Choroid plexus epithelial cell (primary cell): ENCODE measurements around the gene HDHD5.

ENCODE experiments used
- DNase-seq: peaks from one replicate; pipeline ENCODE4 v3.0.0-alpha.2; 2010; ENCODE audit warnings: low read depth
- H3K4me3 ChIP-seq: 2 replicates; pipeline ENCODE4 v1.5.1; 2011; ENCODE audit warnings: low read depth, mild to moderate bottlenecking, control low read depth, low read length, moderate library complexity
- TF ChIP-seq, protein P1 (sequence below): conservative IDR thresholded peaks from 2 replicates; pipeline ENCODE4 v1.5.1; 2011; ENCODE audit warnings: low read depth, mild to moderate bottlenecking, control low read depth, inconsistent platforms, low read length, moderate library complexity

Gene HDHD5

DNA sequence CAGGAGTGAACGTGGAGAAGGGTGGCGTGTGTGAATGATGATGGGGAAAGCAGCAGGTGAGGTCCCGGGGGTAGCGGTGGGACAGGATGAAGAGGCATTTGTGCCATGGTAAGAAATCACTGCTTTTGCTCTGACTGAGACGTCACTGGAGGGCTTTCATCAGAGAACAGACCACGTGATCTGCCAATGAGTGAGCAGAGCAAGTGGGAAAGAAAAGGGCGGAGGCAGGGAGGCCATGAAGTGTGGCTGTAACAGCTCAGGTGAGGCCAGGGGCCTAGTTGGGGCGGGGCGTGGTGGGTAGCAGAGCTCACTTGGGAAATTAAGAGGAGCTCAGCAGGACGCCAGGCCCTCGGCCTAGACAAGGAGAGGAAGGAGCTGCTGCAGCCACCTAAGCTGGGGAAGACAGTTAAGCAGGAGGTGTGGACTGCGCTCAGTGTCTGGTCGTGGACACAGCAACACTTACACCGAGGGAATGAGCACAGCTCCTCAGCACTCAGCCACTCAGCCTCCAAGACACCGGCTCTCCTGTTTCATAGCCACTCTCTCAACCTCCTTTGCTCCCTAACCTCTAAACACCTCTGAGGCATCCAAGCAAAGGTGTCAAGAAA lies 23.8 kb downstream of the HDHD5 start:
- TF ChIP-seq, protein P1, sequence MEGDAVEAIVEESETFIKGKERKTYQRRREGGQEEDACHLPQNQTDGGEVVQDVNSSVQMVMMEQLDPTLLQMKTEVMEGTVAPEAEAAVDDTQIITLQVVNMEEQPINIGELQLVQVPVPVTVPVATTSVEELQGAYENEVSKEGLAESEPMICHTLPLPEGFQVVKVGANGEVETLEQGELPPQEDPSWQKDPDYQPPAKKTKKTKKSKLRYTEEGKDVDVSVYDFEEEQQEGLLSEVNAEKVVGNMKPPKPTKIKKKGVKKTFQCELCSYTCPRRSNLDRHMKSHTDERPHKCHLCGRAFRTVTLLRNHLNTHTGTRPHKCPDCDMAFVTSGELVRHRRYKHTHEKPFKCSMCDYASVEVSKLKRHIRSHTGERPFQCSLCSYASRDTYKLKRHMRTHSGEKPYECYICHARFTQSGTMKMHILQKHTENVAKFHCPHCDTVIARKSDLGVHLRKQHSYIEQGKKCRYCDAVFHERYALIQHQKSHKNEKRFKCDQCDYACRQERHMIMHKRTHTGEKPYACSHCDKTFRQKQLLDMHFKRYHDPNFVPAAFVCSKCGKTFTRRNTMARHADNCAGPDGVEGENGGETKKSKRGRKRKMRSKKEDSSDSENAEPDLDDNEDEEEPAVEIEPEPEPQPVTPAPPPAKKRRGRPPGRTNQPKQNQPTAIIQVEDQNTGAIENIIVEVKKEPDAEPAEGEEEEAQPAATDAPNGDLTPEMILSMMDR, result no peak
- DNase-seq, result no peak
- no peak overlapping the region for H3K4me3 ChIP-seq

DNA sequence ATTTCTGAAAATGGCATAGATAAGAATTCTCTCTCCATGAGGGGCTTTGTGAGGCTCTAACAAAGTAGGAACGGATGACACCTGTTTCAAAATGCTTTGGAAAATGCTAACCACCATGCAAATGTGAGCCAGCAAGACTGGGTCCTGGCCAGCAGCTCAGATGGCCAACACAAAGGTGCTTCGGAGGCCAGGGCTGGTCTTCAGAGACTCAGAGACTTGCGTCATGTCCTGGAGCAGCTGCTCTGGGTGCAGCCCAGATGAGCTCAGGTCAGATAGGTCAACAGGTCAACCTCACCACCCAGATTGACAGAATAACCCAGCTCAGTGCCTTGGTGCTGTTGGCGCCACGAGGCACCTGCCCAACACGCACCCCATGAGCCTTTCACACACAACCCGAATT lies 25.9 kb downstream of the HDHD5 start:
- TF ChIP-seq, protein P1, result no peak
- DNase-seq, result no peak
- H3K4me3 ChIP-seq, result no peak overlapping the region

DNA sequence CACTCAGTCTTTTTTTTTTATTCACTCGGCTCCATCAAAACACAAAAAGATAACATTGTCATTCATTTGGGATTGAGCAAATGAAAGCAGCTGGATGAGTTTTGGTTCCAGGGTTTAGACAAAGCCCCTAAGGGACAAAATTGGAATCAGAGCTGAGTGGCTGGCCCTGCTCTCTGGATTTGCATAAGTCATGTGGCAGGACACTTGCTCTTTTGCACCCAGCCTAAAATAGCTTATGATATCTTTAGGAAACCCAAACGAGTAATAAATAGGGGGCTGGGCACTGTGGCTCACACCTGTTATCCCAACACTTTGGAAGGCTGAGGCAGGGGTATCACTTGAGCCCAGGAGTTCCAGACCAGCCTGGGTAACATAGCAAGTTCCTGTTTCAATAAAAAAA lies 27.0 kb downstream of the HDHD5 start:
- no peak for DNase-seq
- TF ChIP-seq, protein P1, result no peak
- H3K4me3 ChIP-seq, result no peak overlapping the region

DNA sequence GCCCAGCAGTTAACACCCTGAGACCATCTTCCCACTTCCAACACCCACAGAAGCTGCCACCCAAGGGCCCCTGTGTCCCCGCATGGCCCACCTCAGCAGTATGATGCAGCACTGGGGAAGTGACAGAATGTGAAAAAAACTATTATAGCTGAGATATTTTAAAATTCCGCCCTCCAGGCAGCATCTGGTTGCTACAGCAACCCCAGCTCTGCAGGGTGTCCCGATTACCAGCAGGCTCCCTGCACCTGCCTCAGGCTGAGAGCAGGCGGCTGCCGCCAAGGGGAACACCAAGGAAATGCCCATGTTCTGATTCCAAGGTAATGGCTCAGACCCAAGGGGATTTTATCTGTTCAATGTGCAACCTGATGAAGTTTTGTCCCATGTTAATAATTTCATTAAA lies 27.4 kb downstream of the HDHD5 start:
- no peak overlapping the region for H3K4me3 ChIP-seq
- TF ChIP-seq, protein P1, result peak; percentile 14
- DNase-seq, result peak; percentile 38

DNA sequence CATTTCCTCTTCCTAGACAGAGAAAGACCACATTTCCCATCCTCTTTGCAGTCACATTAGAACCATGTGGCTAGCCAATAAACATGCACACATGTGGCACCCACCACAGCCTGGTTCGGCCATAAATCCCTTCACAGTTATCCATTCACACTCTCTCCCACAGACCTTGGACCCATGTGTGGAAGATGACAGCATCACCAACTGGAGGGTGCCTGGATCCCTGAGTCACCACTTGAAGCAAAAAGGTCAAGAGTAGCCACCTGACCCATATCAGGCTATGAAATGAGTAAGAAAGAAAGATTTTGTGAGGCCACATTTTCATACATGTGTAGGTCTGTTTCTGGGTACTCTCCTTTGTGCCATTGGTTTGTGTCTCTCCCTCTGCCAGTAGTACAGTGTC lies 28.9 kb downstream of the HDHD5 start:
- no peak overlapping the region for H3K4me3 ChIP-seq
- no peak for DNase-seq
- TF ChIP-seq, protein P1, result no peak

DNA sequence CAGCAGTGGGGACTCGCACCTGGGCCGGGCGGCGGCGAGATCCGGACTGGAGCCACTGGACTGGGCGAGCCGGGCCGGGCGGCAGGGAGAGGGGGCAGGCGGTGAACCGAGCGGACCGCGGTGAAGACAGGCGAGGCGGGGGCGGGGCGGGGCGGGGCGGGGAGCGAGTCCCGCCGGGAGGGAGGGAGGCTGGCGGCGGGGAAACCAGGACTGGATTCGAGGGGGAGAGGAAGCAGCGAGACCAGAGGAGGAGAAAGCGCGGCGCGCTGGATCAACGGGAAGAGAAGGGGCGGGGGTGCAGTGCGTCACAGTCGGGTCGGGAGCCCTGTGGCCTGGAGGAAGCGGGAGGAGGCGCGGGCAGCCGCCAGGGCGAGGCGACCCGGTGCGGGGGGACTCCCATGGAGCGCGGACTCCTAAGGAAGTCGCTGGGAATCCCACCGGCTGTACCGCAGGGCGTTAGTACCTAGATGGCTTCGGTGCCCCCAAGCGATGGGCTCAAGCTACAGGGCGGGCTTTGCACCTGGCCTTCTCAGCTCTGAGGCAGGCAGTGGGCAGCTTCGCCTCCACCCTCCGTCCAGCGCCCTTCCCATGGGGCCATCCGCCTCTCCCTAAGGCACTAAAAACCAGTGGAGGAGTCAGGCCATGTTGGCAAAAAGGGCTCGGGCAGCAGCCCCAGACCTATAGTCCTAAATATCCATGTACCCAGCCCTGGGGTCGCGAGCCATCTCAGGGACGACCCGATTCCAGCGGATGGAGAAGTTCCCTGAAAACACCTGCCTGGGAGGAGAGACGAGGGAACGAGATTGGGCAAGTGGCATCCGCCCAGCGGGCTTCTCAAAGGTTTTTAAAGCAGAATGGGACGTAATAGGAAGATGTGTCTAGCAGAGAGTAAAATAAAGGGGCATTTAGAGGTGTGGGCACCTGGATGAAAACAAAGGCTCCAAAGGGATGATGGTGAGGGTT lies 37.6 kb downstream of the HDHD5 start, which contains the start of gene TMEM121B:
Gene TMEM121B, minus strand, starts transcription at position 128 of the 963 bp plus-strand sequence. CDS start 233 bp downstream, outside the sequence.
- peak; percentile 44 for DNase-seq
- TF ChIP-seq, protein P1, result no peak
- H3K4me3 ChIP-seq, result peak within 1 kb of the TSS; percentile 42
